ENCODE measurements around the gene TUBA8.

- TF ChIP-seq CTCF (IDR thresholded peaks at IDR 0.05) (no peak), POLR2AphosphoS5 (IDR thresholded peaks at IDR 0.05) (no peak)
These were observed 13.8 kb upstream of the TUBA8 start for GRCh38 chr22:18096823-18097222.
